A673 (cell line): ENCODE data around the gene NFKB1.

Experiments
- CTCF ChIP-seq: fragments of 300-800, 200-600 bp; sonication (generic); conservative IDR thresholded peaks from 2 replicates; pipeline ENCODE4 v1.5.1; 2017; ENCODE audit warnings: low read depth, mild to moderate bottlenecking, antibody characterized with exemption, low read length, moderate library complexity, mixed read lengths
- EZH2 ChIP-seq: fragments of 200-600 bp; sonication (generic); IDR thresholded peaks from 2 replicates; pipeline ENCODE4 v1.6.1; 2017; ENCODE audit warnings: borderline replicate concordance, low read depth, mild to moderate bottlenecking, mixed read lengths, antibody characterized with exemption, low read length; ENCODE audit not compliant: poor library complexity, severe bottlenecking

- TF ChIP-seq EZH2 (no peak), CTCF (no peak)
These were observed 138.4 kb downstream of the NFKB1 start for GRCh38 chr4:102639598-102639997.
